OCI-LY3 (cell line): ENCODE results near the gene CCDC50.

Source experiments
- H2AFZ ChIP-seq: fragments of 200-600, 300-600 bp; shearing (Covaris generic); 2 replicates; pipeline ENCODE4 v1.6.0; 2014; ENCODE audit warnings: antibody characterized with exemption, low read depth, low read length
- H3K27ac ChIP-seq: fragments of 200-600, 300-600 bp; sonication (generic); 2 replicates; pipeline ENCODE4 v1.5.1; 2014; ENCODE audit warnings: mild to moderate bottlenecking, low read length, moderate library complexity, mixed read lengths
- H3K27me3 ChIP-seq: fragments of 200-600, 300-600 bp; sonication (generic); 2 replicates; pipeline ENCODE4 v1.6.1; 2014; ENCODE audit warnings: low read depth, low read length, mixed read lengths
- H3K36me3 ChIP-seq: fragments of 200-600, 300-600 bp; sonication (generic); replicated peaks from 2 replicates; pipeline ENCODE3; 2014; ENCODE audit warnings: low read depth, low read length, mixed read lengths
- H3K4me1 ChIP-seq: fragments of 300-600, 200-600 bp; sonication (generic); 2 replicates; pipeline ENCODE4 v1.6.1; 2014; ENCODE audit warnings: low read length, mixed read lengths
- H3K4me2 ChIP-seq: fragments of 200-600, 300-600 bp; sonication (generic); 2 replicates; pipeline ENCODE4 v1.6.1; 2014; ENCODE audit warnings: low read length, mixed read lengths
- H3K4me3 ChIP-seq: fragments of 300-600, 200-600 bp; sonication (generic); 2 replicates; pipeline ENCODE4 v1.5.1; 2014; ENCODE audit warnings: antibody characterized with exemption, mild to moderate bottlenecking, low read length, moderate library complexity
- H3K79me2 ChIP-seq: fragments of 300-600, 200-600 bp; shearing (Covaris generic); 2 replicates; pipeline ENCODE4 v1.6.1; 2014; ENCODE audit warnings: mild to moderate bottlenecking, low read length, mixed read lengths
- H3K9ac ChIP-seq: fragments of 300-600, 200-600 bp; shearing (Covaris generic); 2 replicates; pipeline ENCODE4 v1.6.0; 2014; ENCODE audit warnings: mild to moderate bottlenecking, low read length, moderate library complexity
- H3K9me3 ChIP-seq: fragments of 200-600, 300-600 bp; shearing (Covaris generic); 2 replicates; pipeline ENCODE4 v1.6.1; 2014; ENCODE audit warnings: low read length, mixed read lengths; ENCODE audit not compliant: insufficient read depth
- H4K20me1 ChIP-seq: fragments of 200-600, 300-600 bp; sonication (generic); 2 replicates; pipeline ENCODE4 v1.6.1; 2016; ENCODE audit warnings: low read length, mixed read lengths; ENCODE audit not compliant: insufficient read depth
- CTCF ChIP-seq: fragments of 200-600, 300-600 bp; sonication (generic); IDR thresholded peaks from 2 replicates; pipeline ENCODE4 v1.5.1; 2014; ENCODE audit warnings: antibody characterized with exemption, low read length, low read depth
- EZH2phosphoT487 ChIP-seq: fragments of 200-600 bp; shearing (Covaris generic); IDR thresholded peaks from 2 replicates; pipeline ENCODE4 v1.6.1; 2018; ENCODE audit warnings: antibody characterized with exemption, mixed run types, low read depth

Gene CCDC50

GRCh38 chr3:191292243-191293015 is 36.8 kb upstream of the CCDC50 start:
- no peak overlapping the region for H3K9ac ChIP-seq
- H2AFZ ChIP-seq, result no peak overlapping the region
- H3K27me3 ChIP-seq, result no peaks in the 10 kb centered on the region
- peaks cover 55% of the 10 kb centered on the region for H3K4me1 ChIP-seq
- H4K20me1 ChIP-seq, result no peaks in the 10 kb centered on the region
- H3K79me2 ChIP-seq, result no peaks in the 10 kb centered on the region
- 0 out of 2 replicates have a peak overlapping the region, but pooled peaks have one; percentile 8 for H3K4me2 ChIP-seq
- no peak overlapping the region for H3K4me3 ChIP-seq
- H3K36me3 ChIP-seq, result no peaks in the 10 kb centered on the region
- TF ChIP-seq EZH2phosphoT487 (no peak), CTCF (no peak)
- H3K27ac ChIP-seq, result no peak overlapping the region
- H3K9me3 ChIP-seq, result no peaks in the 10 kb centered on the region

- no peak overlapping the region for H3K27ac ChIP-seq
- no peak overlapping the region for H3K4me2 ChIP-seq
- TF ChIP-seq CTCF, result no peak
- no peaks in the 10 kb centered on the region for H3K79me2 ChIP-seq
- no peaks in the 10 kb centered on the region for H3K9me3 ChIP-seq
- H4K20me1 ChIP-seq, result no peaks in the 10 kb centered on the region
- no peaks in the 10 kb centered on the region for H3K27me3 ChIP-seq
- H3K4me1 ChIP-seq, result peaks cover 73% of the 10 kb centered on the region
- H3K4me3 ChIP-seq, result no peak overlapping the region
- no peak overlapping the region for H3K9ac ChIP-seq
- no peak overlapping the region for H2AFZ ChIP-seq
- no peaks in the 10 kb centered on the region for H3K36me3 ChIP-seq
Observed at GRCh38 chr3:191294291-191294690, 34.9 kb upstream of the CCDC50 start.

- Histone ChIP-seq H3K4me1 (peaks cover 77% of the 10 kb centered on the region), H2AFZ (no peak overlapping the region), H3K36me3 (no peaks in the 10 kb centered on the region), H3K27ac (peak overlapping the region; percentile 73), H3K9ac (peak overlapping the region; percentile 45), H3K4me3 (peak overlapping the region; percentile 55), H3K27me3 (no peaks in the 10 kb centered on the region), H4K20me1 (no peaks in the 10 kb centered on the region), H3K9me3 (no peaks in the 10 kb centered on the region), H3K79me2 (no peaks in the 10 kb centered on the region), H3K4me2 (peak overlapping the region; percentile 76)
- TF ChIP-seq CTCF (no peak), EZH2phosphoT487 (peak; percentile 91)
Observed at GRCh38 chr3:191296041-191296541, 33.1 kb upstream of the CCDC50 start.

GRCh38 chr3:191298846-191299245 is 30.3 kb upstream of the CCDC50 start:
- H3K4me2 ChIP-seq, result peak overlapping the region; percentile 37
- no peak overlapping the region for H3K27ac ChIP-seq
- no peaks in the 10 kb centered on the region for H3K9me3 ChIP-seq
- no peaks in the 10 kb centered on the region for H3K79me2 ChIP-seq
- no peak overlapping the region for H3K9ac ChIP-seq
- no peak overlapping the region for H2AFZ ChIP-seq
- no peaks in the 10 kb centered on the region for H3K36me3 ChIP-seq
- no peaks in the 10 kb centered on the region for H4K20me1 ChIP-seq
- TF ChIP-seq CTCF (no peak), EZH2phosphoT487 (no peak)
- H3K4me3 ChIP-seq, result no peak overlapping the region
- H3K4me1 ChIP-seq, result peaks cover 82% of the 10 kb centered on the region
- H3K27me3 ChIP-seq, result no peaks in the 10 kb centered on the region
